ENCODE data around the gene PCDHGB4. TPM values are rescaled to one million over a fixed set of nuclear protein-coding genes. Genes with fewer than 3 reads are reported as not detected.
"Not testable (repeated sequence)": the region's sequence is repeated elsewhere in the genome, so short reads cannot be mapped to it uniquely, and the experiment has no call there.

The PCDHGB4 gene
- total RNA-seq, 4 donors from 2014 or later, result 8.2 to 17.1 (median 14.9) TPM

- no peak for TF ChIP-seq POLR2A (IDR thresholded peaks at IDR 0.05)
- TF ChIP-seq CTCF (IDR thresholded peaks at IDR 0.05), result peak in 3 of 4 experiments; percentile 12 to 31 (median 18)
- Histone ChIP-seq H3K27ac (peak within 1 kb of the TSS; percentile 7 to 11), H3K4me1 (no peaks in the 10 kb centered on the region), H3K9me3 (peaks cover 0 to 98% of the 10 kb centered on the region in 2 donors), H3K4me3 (peak within 1 kb of the TSS; percentile 19), H3K27me3 (no peaks in the 10 kb centered on the region), H3K36me3 (no peaks in the 10 kb centered on the region)
- intact Hi-C loops (cut with DNase I; ENCODE audit: low total_unique reads), result no loop called here
- DNase-seq, result peak; percentile 41 to 44
These were observed 43.0 kb downstream of the PCDHGB4 start, which contains the start of gene PCDHGA12 for GRCh38 chr5:141430332-141431113. PCDHGA12 (plus strand) TSS chr5:141430507; CDS start chr5:141430760, 253 bp downstream.

- no peaks in the 10 kb centered on the region for H3K27me3 ChIP-seq
- H3K4me1 ChIP-seq, result no peaks in the 10 kb centered on the region
- intact Hi-C loops (cut with DNase I; ENCODE audit: low total_unique reads), result no loop called here
- no peaks in the 10 kb centered on the region for H3K36me3 ChIP-seq
- no peak overlapping the region for H3K27ac ChIP-seq
- no peak for DNase-seq
- TF ChIP-seq CTCF (IDR thresholded peaks at IDR 0.05) (no peak), POLR2A (IDR thresholded peaks at IDR 0.05) (no peak)
- H3K9me3 ChIP-seq, result peaks cover 0 to 98% of the 10 kb centered on the region in 2 donors
- H3K4me3 ChIP-seq, result peak overlapping the region in 1 of 2 donors; percentile 19
These were observed 43.8 kb downstream of the PCDHGB4 start for GRCh38 chr5:141431286-141431685.

- H3K27ac ChIP-seq; H3K27me3 ChIP-seq; H3K4me3 ChIP-seq; H3K4me1 ChIP-seq; DNase-seq; H3K36me3 ChIP-seq; intact Hi-C loops (cut with DNase I; ENCODE audit: low total_unique reads): not testable (repeated sequence)
- peaks cover 0 to 95% of the 10 kb centered on the region in 2 donors for H3K9me3 ChIP-seq
These were observed 44.8 kb downstream of the PCDHGB4 start for GRCh38 chr5:141432308-141432707.

GRCh38 chr5:141432726-141433125 lies 45.2 kb downstream of the PCDHGB4 start:
- intact Hi-C loops (cut with DNase I; ENCODE audit: low total_unique reads); H3K27me3 ChIP-seq; H3K27ac ChIP-seq; DNase-seq; H3K4me3 ChIP-seq; H3K36me3 ChIP-seq; H3K4me1 ChIP-seq: not testable (repeated sequence)
- H3K9me3 ChIP-seq, result peaks cover 0 to 95% of the 10 kb centered on the region in 2 donors

GRCh38 chr5:141434006-141434405 lies 46.5 kb downstream of the PCDHGB4 start:
- no peak overlapping the region for H3K4me3 ChIP-seq
- peaks cover 0 to 85% of the 10 kb centered on the region in 2 donors for H3K9me3 ChIP-seq
- H3K27ac ChIP-seq, result no peak overlapping the region
- no peaks in the 10 kb centered on the region for H3K36me3 ChIP-seq
- H3K4me1 ChIP-seq, result no peaks in the 10 kb centered on the region
- no peak for DNase-seq
- no peaks in the 10 kb centered on the region for H3K27me3 ChIP-seq
- intact Hi-C loops (cut with DNase I; ENCODE audit: low total_unique reads), result no loop called here
- TF ChIP-seq CTCF (IDR thresholded peaks at IDR 0.05), result no peak
- TF ChIP-seq POLR2A (IDR thresholded peaks at IDR 0.05), result no peak

- TF ChIP-seq POLR2A (IDR thresholded peaks at IDR 0.05) (no peak), CTCF (IDR thresholded peaks at IDR 0.05) (no peak)
- H3K9me3 ChIP-seq, result peaks cover 0 to 74% of the 10 kb centered on the region in 2 donors
These were observed 49.7 kb downstream of the PCDHGB4 start for GRCh38 chr5:141437221-141437620.

More at GRCh38 chr5:141437221-141437620, 49.7 kb downstream of the PCDHGB4 start:
- no peak overlapping the region for H3K4me3 ChIP-seq
- DNase-seq, result no peak
- intact Hi-C loops (cut with DNase I; ENCODE audit: low total_unique reads), result no loop called here
- H3K4me1 ChIP-seq, result no peaks in the 10 kb centered on the region
- no peaks in the 10 kb centered on the region for H3K36me3 ChIP-seq
- H3K27me3 ChIP-seq, result no peaks in the 10 kb centered on the region
- no peak overlapping the region for H3K27ac ChIP-seq

Data from uterus (tissue), 4 donors.